GM23248 (cell line): ENCODE results near the gene TMEM123. TPM values are rescaled to one million over a fixed set of nuclear protein-coding genes. Genes with fewer than 3 reads are reported as not detected.

ENCODE experiments used
- DNase-seq: peaks from one replicate; pipeline ENCODE4 v3.0.0-alpha.2; 2015
- H2AFZ ChIP-seq: fragments of 200-600 bp; sonication (generic); 2 replicates; pipeline ENCODE4 v1.6.1; 2016; ENCODE audit warnings: antibody characterized with exemption
- H3F3A ChIP-seq: fragments of 200-600 bp; sonication (generic); 2 replicates; pipeline ENCODE4 v1.6.1; 2016; ENCODE audit warnings: mild to moderate bottlenecking, antibody characterized with exemption, mixed run types; ENCODE audit not compliant: insufficient read depth
- H3K27ac ChIP-seq: fragments of 200-600 bp; sonication (generic); 2 replicates; pipeline ENCODE4 v1.5.1; 2016; ENCODE audit warnings: mild to moderate bottlenecking
- H3K27me3 ChIP-seq: fragments of 200-600 bp; sonication (generic); replicated peaks from 2 replicates; pipeline ENCODE4 v1.6.1; 2016; ENCODE audit warnings: mild to moderate bottlenecking; ENCODE audit not compliant: insufficient read depth
- H3K36me3 ChIP-seq: fragments of 200-600 bp; sonication (generic); 2 replicates; pipeline ENCODE4 v1.6.1; 2016; ENCODE audit warnings: low read depth, mild to moderate bottlenecking
- H3K4me1 ChIP-seq: fragments of 200-600 bp; sonication (generic); 2 replicates; pipeline ENCODE4 v1.6.1; 2016; ENCODE audit warnings: mild to moderate bottlenecking; ENCODE audit not compliant: insufficient read depth
- H3K4me2 ChIP-seq: fragments of 200-600 bp; sonication (generic); one replicate; pipeline ENCODE4 v1.6.1; 2016; ENCODE audit warnings: mild to moderate bottlenecking; ENCODE audit not compliant: unreplicated experiment
- H3K4me3 ChIP-seq: fragments of 200-600 bp; sonication (generic); 2 replicates; pipeline ENCODE4 v1.5.1; 2016; ENCODE audit warnings: mild to moderate bottlenecking
- H3K79me2 ChIP-seq: fragments of 200-600 bp; sonication (generic); 2 replicates; pipeline ENCODE4 v1.6.1; 2016; ENCODE audit warnings: mild to moderate bottlenecking; ENCODE audit not compliant: insufficient read depth
- H3K9ac ChIP-seq: fragments of 200-600 bp; sonication (generic); 2 replicates; pipeline ENCODE4 v1.6.1; 2016; ENCODE audit warnings: mild to moderate bottlenecking
- H3K9me2 ChIP-seq: fragments of 200-600 bp; sonication (generic); 2 replicates; pipeline ENCODE4 v1.6.1; 2016; ENCODE audit warnings: mixed run types, mild to moderate bottlenecking, moderate library complexity; ENCODE audit not compliant: insufficient read depth
- H3K9me3 ChIP-seq: fragments of 200-600 bp; sonication (generic); one replicate; pipeline ENCODE4 v1.6.1; 2017; ENCODE audit warnings: low read depth
- H4K20me1 ChIP-seq: fragments of 200-600 bp; sonication (generic); 2 replicates; pipeline ENCODE4 v1.6.0; 2016; ENCODE audit not compliant: insufficient read depth
- EZH2 ChIP-seq: fragments of 200-600 bp; sonication (generic); IDR thresholded peaks from 2 replicates; pipeline ENCODE4 v1.6.1; 2018; ENCODE audit warnings: antibody characterized with exemption, mild to moderate bottlenecking; ENCODE audit not compliant: insufficient read depth, poor library complexity, severe bottlenecking
- EZH2phosphoT487 ChIP-seq: fragments of 200-600 bp; sonication (generic); IDR thresholded peaks from 2 replicates; pipeline ENCODE4 v1.6.1; 2018; ENCODE audit warnings: antibody characterized with exemption, moderate library complexity, mild to moderate bottlenecking, low read depth; ENCODE audit not compliant: insufficient read depth
- WGBS, 2 experiments: methylation state at CpG; one replicate each; pipeline ENCODE4 v1.1.6; 2015 to 2017; ENCODE audit warnings: low lambda C conversion rate in 2 of 2, low coverage in 1 of 2; ENCODE audit errors: missing lambda C conversion rate in 2 of 2; 5-methylcytosine and 5-hydroxymethylcytosine counted together
- in situ Hi-C: fragments of 300-500 bp; cut with MboI; formaldehyde crosslinking; loops from 2 replicates; pipeline ENCODE4 v1.15.0; 2020
- polyA plus RNA-seq: library from polyadenylated mRNA; unstranded; fragments of >200 nt; fragmentation: Nextera tagmentation; extraction: Ambion mirVana; gene quantifications from 2 replicates; pipeline ENCODE4 v1.2.1, GENCODE V29; 2016
- total RNA-seq: library from RNA; depleted of rRNA; stranded (reverse); fragments of >200 nt; shearing (Covaris generic); gene quantifications from 2 replicates; pipeline ENCODE4 v1.2.3, GENCODE V29; 2014

The TMEM123 gene
- total and polyA plus RNA-seq, 2 experiments from 2014 or later: 106 to 113 TPM

DNA sequence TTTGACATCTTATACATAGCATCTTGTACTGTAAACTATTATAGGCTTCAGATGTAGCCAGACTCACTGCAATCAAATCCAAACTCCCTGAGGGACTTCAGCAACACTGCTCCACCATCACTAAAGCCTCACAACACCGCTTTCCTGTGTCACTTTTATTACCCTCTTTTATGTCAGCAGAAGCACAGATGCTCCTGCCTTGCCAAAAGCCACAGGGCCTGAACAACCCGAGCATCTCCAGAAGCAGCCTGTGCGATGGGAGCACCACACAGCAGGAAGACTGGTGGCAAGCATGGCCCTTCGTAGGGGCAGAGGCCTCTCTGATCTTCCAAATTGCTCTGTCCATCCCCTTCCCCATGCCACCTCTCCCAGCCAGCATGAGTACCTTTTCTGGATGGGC is 22.9 kb downstream of the TMEM123 start:
- 0 out of 2 replicates have a peak, but pooled peaks cover 4% of the 10 kb centered on the region for H4K20me1 ChIP-seq
- H2AFZ ChIP-seq: no peak overlapping the region
- no peak for TF ChIP-seq EZH2phosphoT487
- no peak for TF ChIP-seq EZH2
- DNase-seq: no peak
- no peaks in the 10 kb centered on the region for H3K36me3 ChIP-seq
- H3K79me2 ChIP-seq: peaks cover 79% of the 10 kb centered on the region
- H3K4me2 ChIP-seq: no peak overlapping the region
- H3K9ac ChIP-seq: no peak overlapping the region
- peaks cover 9% of the 10 kb centered on the region for H3K4me1 ChIP-seq
- 84 to 88% methylated on average over 4 of the region's 4 CpGs for WGBS, 2 experiments
- in situ Hi-C loops: no loop called here
- no peak overlapping the region for H3K27ac ChIP-seq
- H3K4me3 ChIP-seq: no peak overlapping the region
- H3K9me3 ChIP-seq: no peaks in the 10 kb centered on the region
- no peaks in the 10 kb centered on the region for H3K27me3 ChIP-seq
- no peaks in the 10 kb centered on the region; the same call in 1 of the 2 replicates for H3K9me2 ChIP-seq
- peaks cover 10% of the 10 kb centered on the region; the same call in 1 of the 2 replicates for H3F3A ChIP-seq

GRCh38 chr11:102429226-102429625 is 23.3 kb downstream of the TMEM123 start:
- in situ Hi-C loops: no loop called here
- Histone ChIP-seq H3K27me3 (no peaks in the 10 kb centered on the region), H3K4me1 (peaks cover 9% of the 10 kb centered on the region), H3K9me3 (no peaks in the 10 kb centered on the region), H4K20me1 (0 out of 2 replicates have a peak, but pooled peaks cover 4% of the 10 kb centered on the region), H3F3A (peaks cover 10% of the 10 kb centered on the region; the same call in 1 of the 2 replicates), H3K27ac (no peak overlapping the region), H3K4me2 (no peak overlapping the region), H3K36me3 (no peaks in the 10 kb centered on the region), H2AFZ (no peak overlapping the region), H3K79me2 (peaks cover 77% of the 10 kb centered on the region), H3K9me2 (no peaks in the 10 kb centered on the region; the same call in 1 of the 2 replicates), H3K4me3 (no peak overlapping the region), H3K9ac (no peak overlapping the region)
- no peak for TF ChIP-seq EZH2phosphoT487
- TF ChIP-seq EZH2: no peak
- WGBS, 2 experiments: 95 to 100% methylated on average over 3 of the region's 3 CpGs
- no peak for DNase-seq

- H3K27ac ChIP-seq: no peak overlapping the region
- TF ChIP-seq EZH2: no peak
- TF ChIP-seq EZH2phosphoT487: no peak
- no peaks in the 10 kb centered on the region for H3K9me3 ChIP-seq
- 100% methylated on average over 4 of the region's 4 CpGs for WGBS, 2 experiments
- peaks cover 9% of the 10 kb centered on the region for H3K4me1 ChIP-seq
- H3K4me2 ChIP-seq: no peak overlapping the region
- no peak overlapping the region for H3K4me3 ChIP-seq
- no peak overlapping the region for H2AFZ ChIP-seq
- H3F3A ChIP-seq: peaks cover 10% of the 10 kb centered on the region; the same call in 1 of the 2 replicates
- H4K20me1 ChIP-seq: 0 out of 2 replicates have a peak, but pooled peaks cover 4% of the 10 kb centered on the region
- H3K9ac ChIP-seq: no peak overlapping the region
- no peaks in the 10 kb centered on the region; the same call in 1 of the 2 replicates for H3K9me2 ChIP-seq
- no peak for DNase-seq
- no peaks in the 10 kb centered on the region for H3K36me3 ChIP-seq
- peaks cover 72% of the 10 kb centered on the region for H3K79me2 ChIP-seq
- in situ Hi-C loops: no loop called here
- H3K27me3 ChIP-seq: no peaks in the 10 kb centered on the region
These were observed 23.9 kb downstream of the TMEM123 start for GRCh38 chr11:102428696-102429095.

DNA sequence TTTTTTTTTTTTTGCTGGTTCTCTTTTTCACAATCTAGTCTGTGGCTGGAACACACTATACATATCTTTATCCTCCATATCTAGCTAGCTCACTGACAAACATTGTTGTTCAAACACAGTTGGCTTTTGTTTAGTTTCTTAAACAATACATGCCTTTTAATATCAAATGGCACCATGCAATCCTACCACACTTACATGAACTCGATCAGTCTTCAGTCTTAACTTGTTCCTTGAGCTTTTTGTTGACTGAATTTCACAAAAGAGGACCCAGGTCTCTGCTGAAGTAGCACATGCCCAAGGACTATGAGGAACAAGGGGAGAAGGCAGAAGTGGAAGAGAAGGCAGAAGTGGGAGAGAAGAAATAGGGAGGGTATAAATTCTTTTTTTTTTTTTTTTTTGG is 25.5 kb downstream of the TMEM123 start:
- H3K9me2 ChIP-seq: no peaks in the 10 kb centered on the region; the same call in 1 of the 2 replicates
- in situ Hi-C loops: no loop called here
- H3K27ac ChIP-seq: no peak overlapping the region
- H3K27me3 ChIP-seq: no peaks in the 10 kb centered on the region
- H3K4me3 ChIP-seq: no peak overlapping the region
- no peak for DNase-seq
- no peaks in the 10 kb centered on the region for H3K36me3 ChIP-seq
- H3K9me3 ChIP-seq: no peaks in the 10 kb centered on the region
- H3K9ac ChIP-seq: no peak overlapping the region
- 0 out of 2 replicates have a peak, but pooled peaks cover 4% of the 10 kb centered on the region for H4K20me1 ChIP-seq
- peaks cover 60% of the 10 kb centered on the region for H3K79me2 ChIP-seq
- 0 to 5% methylated on average over 1 of the region's 1 CpG for WGBS, 2 experiments
- H3F3A ChIP-seq: peaks cover 10% of the 10 kb centered on the region; the same call in 1 of the 2 replicates
- no peak for TF ChIP-seq EZH2phosphoT487
- TF ChIP-seq EZH2: no peak
- H3K4me1 ChIP-seq: peaks cover 9% of the 10 kb centered on the region
- H3K4me2 ChIP-seq: no peak overlapping the region
- H2AFZ ChIP-seq: no peak overlapping the region
